IMR-90 (cell line): ENCODE data around the gene MYH10. TPM values are rescaled to one million over a fixed set of nuclear protein-coding genes. Genes with fewer than 3 reads are reported as not detected.

Source experiments
- ATAC-seq: fragments of 200-7000 bp; cut with Tn5 transposase; 2 replicates; pipeline ENCODE4 v1.9.1; 2020; ENCODE audit warnings: low read depth, mild to moderate bottlenecking, moderate library complexity
- BruUV-seq: library from RNA; stranded (reverse); fragments of 400-500 nt; replicated peaks from 2 replicates; lab custom pipeline; 2021; lab: Mats Ljungman, UMichigan
- CTCF ChIA-PET: fragments of 300-600 bp; formaldehyde crosslinking; extraction: SDS; loops from one replicate; lab custom pipeline; 2021; ENCODE audit warnings: antibody characterized with exemption; lab: Yijun Ruan, JAX
- POLR2A ChIA-PET: fragments of 300-600 bp; sonication (Branson Sonifier 250); formaldehyde crosslinking; loops from one replicate; lab custom pipeline; 2022; ENCODE audit warnings: antibody characterized with exemption; ENCODE audit not compliant: unreplicated experiment; lab: Charles Lee
- DNase-seq: peaks from one replicate; pipeline ENCODE4 v3.0.0; 2013
- H2AFZ ChIP-seq: replicated peaks from 2 replicates; pipeline ENCODE3; 2013; ENCODE audit warnings: low read length, mild to moderate bottlenecking; ENCODE audit not compliant: poor library complexity
- H2AK5ac ChIP-seq: 2 replicates; pipeline ENCODE4 v1.6.1; 2013; ENCODE audit warnings: low read depth, low read length, inconsistent platforms
- H2AK9ac ChIP-seq: replicated peaks from 2 replicates; pipeline ENCODE3; 2013; ENCODE audit warnings: mild to moderate bottlenecking, low read depth, low read length, moderate library complexity; ENCODE audit not compliant: poor library complexity
- H2BK120ac ChIP-seq: 2 replicates; pipeline ENCODE4 v1.6.1; 2013; ENCODE audit warnings: low read depth, low read length, inconsistent platforms
- H2BK15ac ChIP-seq: 3 replicates; pipeline ENCODE4 v1.6.1; 2013; ENCODE audit warnings: low read depth, low read length, inconsistent platforms
- H2BK20ac ChIP-seq: 2 replicates; pipeline ENCODE4 v1.6.1; 2013; ENCODE audit warnings: low read depth, mild to moderate bottlenecking, inconsistent platforms, low read length, moderate library complexity
- H2BK5ac ChIP-seq: 2 replicates; pipeline ENCODE4 v1.6.1; 2013; ENCODE audit warnings: mild to moderate bottlenecking, low read depth, low read length, inconsistent platforms; ENCODE audit not compliant: poor library complexity, severe bottlenecking
- H3K14ac ChIP-seq: replicated peaks from 2 replicates; pipeline ENCODE4 v1.6.1; 2013; ENCODE audit warnings: low read depth, low read length, inconsistent platforms
- H3K18ac ChIP-seq: 2 replicates; pipeline ENCODE4 v1.6.1; 2013; ENCODE audit warnings: low read depth, low read length, control low read depth
- H3K23ac ChIP-seq: 2 replicates; pipeline ENCODE4 v1.6.1; 2013; ENCODE audit warnings: low read depth, low read length, inconsistent platforms
- H3K27ac ChIP-seq: 2 replicates; pipeline ENCODE4 v1.5.1; 2013; ENCODE audit warnings: mild to moderate bottlenecking, control low read depth, low read length; ENCODE audit not compliant: insufficient read depth
- H3K27me3 ChIP-seq: 2 replicates; pipeline ENCODE4 v1.6.1; 2013; ENCODE audit warnings: low read length; ENCODE audit not compliant: control insufficient read depth, insufficient read depth
- H3K36me3 ChIP-seq: 2 replicates; pipeline ENCODE4 v1.6.1; 2013; ENCODE audit warnings: low read length, mixed read lengths; ENCODE audit not compliant: control insufficient read depth, insufficient read depth
- H3K4ac ChIP-seq: 2 replicates; pipeline ENCODE4 v1.6.1; 2013; ENCODE audit warnings: low read depth, low read length, inconsistent platforms
- H3K4me1 ChIP-seq: 2 replicates; pipeline ENCODE4 v1.6.1; 2013; ENCODE audit warnings: low read length, mixed read lengths; ENCODE audit not compliant: control insufficient read depth, insufficient read depth
- H3K4me2 ChIP-seq: 2 replicates; pipeline ENCODE4 v1.6.1; 2013; ENCODE audit warnings: low read depth, mild to moderate bottlenecking, control low read depth, low read length, moderate library complexity
- H3K4me3 ChIP-seq: 2 replicates; pipeline ENCODE4 v1.5.1; 2013; ENCODE audit warnings: low read depth, mild to moderate bottlenecking, control low read depth, low read length, moderate library complexity; ENCODE audit not compliant: insufficient read depth
- H3K56ac ChIP-seq: 2 replicates; pipeline ENCODE4 v1.6.1; 2013; ENCODE audit warnings: low read length, inconsistent platforms; ENCODE audit not compliant: insufficient read depth; ENCODE audit errors: extremely low read depth
- H3K79me1 ChIP-seq, 2 experiments: 2 replicates each; pipeline ENCODE4 v1.6.1; 2013; ENCODE audit warnings: low read length in 2 of 2, inconsistent platforms in 1 of 2, low read depth in 1 of 2
- H3K9ac ChIP-seq: 2 replicates; pipeline ENCODE4 v1.6.1; 2013; ENCODE audit warnings: low read depth, low read length, control low read depth
- H3K9me1 ChIP-seq: 2 replicates; pipeline ENCODE4 v1.6.1; 2013; ENCODE audit warnings: low read length, inconsistent platforms; ENCODE audit not compliant: insufficient read depth
- H3K9me3 ChIP-seq: 2 replicates; pipeline ENCODE4 v1.6.1; 2013; ENCODE audit warnings: low read length; ENCODE audit not compliant: control insufficient read depth, insufficient read depth
- H4K20me1 ChIP-seq: 2 replicates; pipeline ENCODE4 v1.6.1; 2013; ENCODE audit warnings: low read length, inconsistent platforms; ENCODE audit not compliant: insufficient read depth
- H4K5ac ChIP-seq: 2 replicates; pipeline ENCODE4 v1.6.1; 2013; ENCODE audit warnings: mild to moderate bottlenecking, low read depth, low read length, control low read depth
- H4K8ac ChIP-seq, 2 experiments: 2 replicates each; pipeline ENCODE4 v1.6.1; 2013; ENCODE audit warnings: low read depth in 2 of 2, low read length in 2 of 2, control low read depth in 1 of 2, inconsistent platforms in 1 of 2
- H4K91ac ChIP-seq: 2 replicates; pipeline ENCODE4 v1.6.1; 2013; ENCODE audit warnings: low read depth, low read length, inconsistent platforms; ENCODE audit not compliant: insufficient read depth
- CTCF ChIP-seq: conservative IDR thresholded peaks from 2 replicates; pipeline ENCODE4 v1.5.1; 2012; ENCODE audit warnings: mild to moderate bottlenecking, low read depth, low read length, improper control_type of control experiment
- RAD21 ChIP-seq: IDR thresholded peaks from 2 replicates; pipeline ENCODE4 v1.6.1; 2012; ENCODE audit warnings: low read length, improper control_type of control experiment
- WGBS, 2 experiments: methylation state at CpG; one replicate each; pipeline versions ENCODE4 v1.1.5 to v1.1.7; 2013; ENCODE audit warnings: missing lambda C conversion rate in 2 of 2; ENCODE audit not compliant: insufficient read length in 1 of 2; ENCODE audit errors: extremely low coverage in 2 of 2; 5-methylcytosine and 5-hydroxymethylcytosine counted together
- dilution Hi-C: fragments of 300-500 bp; cut with HindIII; formaldehyde crosslinking; loops from one replicate; pipeline ENCODE4 v1.14.3; 2018; ENCODE audit warnings: low sequenced_read_pairs; ENCODE audit not compliant: unreplicated experiment
- in situ Hi-C: fragments of 300-500 bp; cut with MboI; formaldehyde crosslinking; loops from 3 replicates; pipeline ENCODE4 v1.14.3; 2019; ENCODE audit warnings: low sequenced_read_pairs, inconsistent platforms, mixed read lengths
- intact Hi-C: fragments of 100-400 bp; cut with micrococcal nuclease; formaldehyde crosslinking; loops from 2 replicates; pipeline ENCODE4 v1.10.0; 2022
- polyA plus RNA-seq, 3 experiments: library from polyadenylated mRNA; depleted of rRNA; stranded (reverse); fragments of >200 nt; gene quantifications; 2 replicates each; pipeline ENCODE4 v1.2.3, GENCODE V29; 2012; ENCODE audit warnings: low replicate concordance in 1 of 3
- total RNA-seq: library from RNA; depleted of rRNA; stranded (reverse); fragments of >200 nt; gene quantifications from 2 replicates; pipeline ENCODE4 v1.2.3, GENCODE V29; 2012

The MYH10 gene
- total and polyA plus RNA-seq, 2 of the 4 experiments (the other 2 are of a cell fraction), result 71.2 to 95.2 TPM

- H3K4me2 ChIP-seq, result no peak overlapping the region
- no peak overlapping the region for H2BK20ac ChIP-seq
- H3K36me3 ChIP-seq, result peaks cover 30% of the 10 kb centered on the region
- no peak overlapping the region for H3K4ac ChIP-seq
- no peak overlapping the region for H4K91ac ChIP-seq
- H2AK9ac ChIP-seq, result no peak overlapping the region
- H4K20me1 ChIP-seq, result peaks cover 56% of the 10 kb centered on the region
- no peak overlapping the region for H3K27ac ChIP-seq
- no peak overlapping the region for H3K18ac ChIP-seq
- dilution Hi-C loops (no loop called here), in situ Hi-C loops (no loop called here), intact Hi-C loops (loop anchor here (5.0 kb wide), 1 partner anchor 43 kb away; no protein-coding TSS in a partner anchor)
- H3K27me3 ChIP-seq, result no peaks in the 10 kb centered on the region
- H4K8ac ChIP-seq, result no peak overlapping the region
- H3K4me3 ChIP-seq, result no peak overlapping the region
- BruUV-seq, result no TSS peak
- TF ChIP-seq RAD21 (no peak), CTCF (no peak)
- H3K14ac ChIP-seq, result no peak overlapping the region
- peaks cover 28 to 61% of the 10 kb centered on the region in 2 experiments for H3K79me1 ChIP-seq
- ChIA-PET CTCF (no interaction called here), POLR2A (no interaction called here)
- no peak overlapping the region for H4K5ac ChIP-seq
- no peak overlapping the region for H2BK5ac ChIP-seq
- H3K4me1 ChIP-seq, result peaks cover 2% of the 10 kb centered on the region; the same call in 1 of the 2 replicates
- no peak overlapping the region for H2AFZ ChIP-seq
- no peaks in the 10 kb centered on the region for H3K9me3 ChIP-seq
- H3K9me1 ChIP-seq, result peaks cover 4% of the 10 kb centered on the region; the same call in 1 of the 2 replicates
- H2BK120ac ChIP-seq, result no peak overlapping the region
- ATAC-seq, result no peak
- no peak overlapping the region for H3K23ac ChIP-seq
- no CpG with 5 or more reads among the region's 4 CpGs for WGBS, 2 experiments
- no peak for DNase-seq
- no peak overlapping the region for H2BK15ac ChIP-seq
- no peak overlapping the region for H3K9ac ChIP-seq
- H3K56ac ChIP-seq, result no peak overlapping the region
- no peak overlapping the region for H2AK5ac ChIP-seq
Observed at GRCh38 chr17:8444494-8444893, 186.0 kb downstream of the MYH10 start.
